Stimulated activated naive CD4-positive, alpha-beta T cell treated with Interleukin-2 at 50 U/mL for 16 hours (primary cell): Measurements from ENCODE around the gene RYR1.
"Not testable (repeated sequence)": the region's sequence is repeated elsewhere in the genome, so short reads cannot be mapped to it uniquely, and the experiment has no call there.

ENCODE experiments used
- DNase-seq: peaks from one replicate; lab custom pipeline; 2025; lab: John Stamatoyannopoulos, UW

The RYR1 gene

DNA sequence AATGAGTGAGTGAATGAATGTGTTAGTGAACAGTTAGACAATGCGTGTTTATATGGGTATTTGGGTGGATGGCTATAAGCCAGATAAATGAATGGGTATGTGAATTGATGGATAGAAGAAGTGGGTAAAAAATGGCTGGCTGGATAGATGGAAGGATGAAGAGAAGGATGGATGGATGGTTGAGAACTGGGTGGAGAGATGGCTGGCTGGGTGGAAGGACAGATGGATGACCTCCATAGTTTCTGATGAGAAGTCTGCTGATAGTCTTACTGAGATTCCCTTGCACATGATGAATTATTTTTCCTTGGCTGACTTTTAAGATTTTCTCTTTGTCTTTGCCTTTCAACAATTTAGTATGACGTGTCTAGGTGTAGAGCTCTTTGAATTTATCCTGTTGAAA is 57.4 kb downstream of the RYR1 start:
- DNase-seq = no peak

DNA sequence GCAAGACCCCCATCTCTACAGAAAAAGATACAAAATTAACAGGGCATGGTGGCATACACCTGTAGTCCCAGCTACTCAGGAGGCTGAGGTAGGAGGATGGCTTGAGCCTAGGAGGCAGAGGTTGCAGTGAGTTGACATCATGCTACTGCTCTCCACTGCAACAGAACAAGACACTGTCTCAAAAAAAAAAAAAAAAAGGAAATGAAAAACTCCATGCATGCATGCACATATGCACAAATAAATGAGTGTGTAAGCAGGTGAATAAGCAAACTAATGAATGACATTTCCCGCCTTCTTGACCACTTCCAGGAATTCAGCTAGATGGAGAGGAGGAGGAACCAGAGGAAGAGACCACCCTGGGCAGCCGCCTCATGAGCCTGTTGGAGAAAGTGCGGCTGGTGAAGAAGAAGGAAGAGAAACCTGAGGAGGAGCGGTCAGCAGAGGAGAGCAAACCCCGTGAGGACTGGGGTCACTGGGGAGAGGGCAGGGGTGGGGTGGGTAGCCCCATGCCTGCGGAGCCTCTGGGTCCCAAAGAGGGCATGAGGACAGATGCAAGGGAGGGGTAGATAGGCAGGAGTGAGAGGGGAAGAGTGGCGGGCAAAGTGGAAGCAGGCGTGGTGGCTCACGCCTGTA is 58.8 kb downstream of the RYR1 start:
- no peak for DNase-seq

DNA sequence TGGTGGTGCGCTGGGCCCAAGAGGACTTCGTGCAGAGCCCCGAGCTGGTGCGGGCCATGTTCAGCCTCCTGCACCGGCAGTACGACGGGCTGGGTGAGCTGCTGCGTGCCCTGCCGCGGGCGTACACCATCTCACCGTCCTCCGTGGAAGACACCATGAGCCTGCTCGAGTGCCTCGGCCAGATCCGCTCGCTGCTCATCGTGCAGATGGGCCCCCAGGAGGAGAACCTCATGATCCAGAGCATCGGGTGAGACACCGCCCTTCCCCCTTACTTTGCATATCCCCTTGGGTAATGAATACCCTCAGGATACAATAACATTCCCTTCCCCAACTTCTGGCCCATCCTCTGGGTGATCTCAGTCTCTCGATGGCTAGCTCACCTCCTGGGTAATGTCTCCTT is 60.9 kb downstream of the RYR1 start:
- DNase-seq = no peak

- DNase-seq = not testable (repeated sequence)
Observed at GRCh38 chr19:38495375-38495774, 61.9 kb downstream of the RYR1 start.

DNA sequence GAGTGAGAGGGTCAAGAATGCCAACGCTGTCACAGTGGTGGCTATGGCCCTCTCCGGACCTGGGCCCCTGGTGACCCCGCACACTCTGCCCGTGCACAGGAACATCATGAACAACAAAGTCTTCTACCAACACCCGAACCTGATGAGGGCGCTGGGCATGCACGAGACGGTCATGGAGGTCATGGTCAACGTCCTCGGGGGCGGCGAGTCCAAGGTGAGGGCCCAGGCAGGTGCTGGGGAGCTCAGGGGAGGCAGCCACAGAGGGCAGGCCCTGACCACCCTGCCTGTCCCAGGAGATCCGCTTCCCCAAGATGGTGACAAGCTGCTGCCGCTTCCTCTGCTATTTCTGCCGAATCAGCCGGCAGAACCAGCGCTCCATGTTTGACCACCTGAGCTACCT is 62.6 kb downstream of the RYR1 start:
- no peak for DNase-seq

- no peak for DNase-seq
Observed at GRCh38 chr19:38496603-38497487, 63.4 kb downstream of the RYR1 start.

DNA sequence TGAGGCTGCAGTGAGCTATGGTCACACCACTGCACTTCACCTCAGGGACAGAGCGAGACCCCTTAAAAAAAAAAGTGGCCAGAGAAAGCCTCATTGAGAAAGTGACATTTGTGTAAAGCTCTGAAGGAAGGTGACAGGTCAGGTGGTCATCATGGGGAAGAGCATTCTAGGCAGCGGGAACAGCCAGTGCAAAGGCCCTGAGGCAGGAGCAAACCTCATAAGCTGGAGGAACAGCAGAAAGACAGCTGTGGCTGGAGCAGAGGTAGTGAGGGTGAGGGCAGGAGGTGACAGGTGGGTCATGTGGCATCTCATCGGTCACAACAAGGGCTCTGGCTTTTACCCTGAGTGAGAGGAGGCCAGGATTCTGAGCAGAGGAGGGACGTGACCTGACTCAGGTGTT is 64.4 kb downstream of the RYR1 start:
- no peak for DNase-seq

GRCh38 chr19:38499532-38499931 is 66.0 kb downstream of the RYR1 start:
- no peak for DNase-seq

GRCh38 chr19:38500450-38500849 is 67.0 kb downstream of the RYR1 start:
- DNase-seq = no peak

- DNase-seq = no peak
Observed at GRCh38 chr19:38502410-38503076, 69.1 kb downstream of the RYR1 start.

GRCh38 chr19:38503077-38503410 is 69.6 kb downstream of the RYR1 start:
- DNase-seq = no peak

DNA sequence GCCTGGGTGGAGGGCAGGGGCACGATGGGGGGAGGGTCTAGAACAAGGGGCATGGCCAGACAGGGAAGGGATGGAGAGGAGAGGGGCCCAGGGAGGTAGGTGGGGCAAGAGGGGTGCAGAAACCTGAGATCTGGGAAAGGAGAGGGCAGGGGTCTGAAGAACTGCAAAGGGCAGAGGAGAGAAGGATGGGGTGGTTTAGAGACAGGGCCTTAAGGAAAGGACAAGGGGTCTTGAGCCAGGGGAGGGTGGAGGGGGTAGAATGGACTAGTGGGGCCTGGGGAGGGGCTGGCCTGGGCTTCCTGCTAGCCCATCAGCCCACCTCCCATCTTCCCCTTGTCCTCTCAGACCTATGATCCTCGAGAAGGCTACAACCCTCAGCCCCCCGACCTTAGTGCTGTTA is 72.5 kb downstream of the RYR1 start:
- DNase-seq = no peak

GRCh38 chr19:38506375-38506722 is 72.9 kb downstream of the RYR1 start:
- no peak for DNase-seq

DNA sequence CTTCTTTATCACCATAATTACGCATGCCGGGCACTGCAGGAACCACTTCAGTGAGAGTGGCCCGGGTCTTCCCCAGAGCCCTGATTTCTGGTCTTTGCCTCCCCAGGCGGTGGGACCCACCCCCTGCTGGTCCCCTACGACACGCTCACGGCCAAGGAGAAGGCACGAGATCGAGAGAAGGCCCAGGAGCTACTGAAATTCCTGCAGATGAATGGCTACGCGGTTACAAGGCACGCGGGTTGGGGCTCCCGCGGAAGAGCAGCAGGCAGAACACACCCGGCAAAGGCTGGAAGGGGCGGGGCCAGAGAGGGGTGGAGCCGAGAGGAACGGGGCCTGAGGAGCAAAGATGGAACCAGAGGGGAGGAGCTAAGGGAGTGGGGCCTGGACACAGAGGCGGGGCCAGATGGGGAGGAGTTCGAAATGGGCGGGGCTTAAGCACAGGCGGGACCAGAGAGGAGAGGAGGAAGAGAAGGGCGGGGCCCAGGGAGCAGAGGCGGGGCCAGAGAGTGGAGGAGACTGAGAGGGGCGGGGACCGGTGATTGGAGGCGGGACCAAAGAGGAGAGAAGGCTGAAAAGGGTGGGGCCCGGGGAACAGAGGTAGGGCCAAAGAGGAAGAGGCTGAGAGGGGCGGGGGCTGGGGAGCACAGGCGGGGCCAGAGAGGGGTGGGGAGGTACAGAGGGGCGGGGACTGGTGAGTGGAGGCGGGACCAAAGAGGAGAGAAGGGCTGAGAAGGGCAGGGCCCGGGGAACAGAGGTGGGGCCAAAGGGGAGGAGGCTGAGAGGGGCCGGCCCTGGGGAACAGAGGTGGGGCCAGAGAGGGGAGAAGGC is 73.4 kb downstream of the RYR1 start:
- peak; percentile 85 for DNase-seq

- no peak for DNase-seq
Observed at GRCh38 chr19:38507551-38508127, 74.1 kb downstream of the RYR1 start.

DNA sequence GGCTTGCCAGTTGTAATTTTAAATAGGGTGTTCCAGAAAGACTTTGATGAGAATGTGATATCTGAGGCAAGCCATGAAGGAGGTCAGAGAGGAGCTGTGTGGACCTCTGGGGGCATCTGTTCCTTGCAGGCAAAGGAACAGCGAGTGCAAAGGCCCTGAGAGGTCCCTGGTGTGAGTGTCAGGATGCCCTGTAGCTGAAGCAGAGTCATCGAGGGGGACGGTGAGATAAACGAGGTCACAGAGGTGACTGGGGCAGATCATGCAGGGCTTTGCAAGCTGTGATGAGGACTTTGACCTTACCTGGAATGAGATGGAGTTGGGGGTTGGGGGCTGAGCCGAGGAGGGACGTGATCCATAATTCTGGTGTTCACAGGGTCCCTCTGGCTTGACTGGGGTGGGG is 75.0 kb downstream of the RYR1 start:
- DNase-seq = no peak

DNA sequence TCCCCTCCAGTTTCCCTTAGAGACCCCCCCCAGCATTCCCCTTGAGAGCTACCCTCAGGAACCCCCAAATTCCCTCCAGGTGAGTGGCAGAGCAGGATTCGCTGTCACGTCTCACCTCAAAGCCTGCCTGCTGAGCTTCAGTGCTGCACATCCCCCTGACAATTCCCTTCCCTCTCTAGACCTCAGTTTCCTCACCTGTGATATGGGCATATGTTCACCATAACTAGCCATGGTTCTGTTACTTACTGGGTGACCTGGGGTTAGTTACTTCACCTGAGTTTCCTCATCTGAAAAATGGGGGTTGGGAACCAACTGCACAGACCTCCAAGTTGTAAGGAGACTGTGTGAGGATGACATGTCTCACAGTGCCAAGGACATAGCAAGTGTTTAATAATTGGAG is 75.5 kb downstream of the RYR1 start:
- DNase-seq = no peak

DNA sequence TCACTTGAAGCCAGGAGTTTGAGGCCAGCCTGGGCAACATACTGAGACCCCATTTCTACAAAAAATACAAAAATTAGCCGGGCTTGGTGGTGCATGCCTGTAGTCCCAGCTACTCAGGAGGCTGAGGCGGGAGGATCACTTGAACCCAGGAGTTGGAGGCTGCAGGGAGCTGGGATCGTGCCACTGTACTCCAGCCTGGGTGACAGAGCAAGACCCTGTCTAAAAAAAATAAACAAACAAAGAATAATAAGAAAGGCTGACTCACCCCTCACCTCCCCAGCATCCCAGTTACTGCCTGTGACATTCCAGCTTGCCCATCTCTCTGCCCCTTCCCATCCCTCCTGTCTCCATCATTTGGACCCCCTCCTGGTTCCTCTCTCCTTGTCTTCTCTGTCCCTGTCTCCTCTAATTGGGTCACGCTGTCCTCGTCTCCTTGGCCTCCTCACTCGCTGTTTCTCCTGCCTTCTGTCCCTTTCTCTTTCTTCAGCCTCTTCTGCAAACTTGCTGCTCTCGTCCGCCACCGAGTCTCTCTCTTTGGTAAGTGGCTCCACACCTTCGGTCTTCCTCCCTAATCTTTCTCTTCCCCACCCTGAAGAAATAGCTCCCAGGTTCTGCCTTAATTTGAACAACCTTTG is 77.7 kb downstream of the RYR1 start:
- DNase-seq = no peak

DNA sequence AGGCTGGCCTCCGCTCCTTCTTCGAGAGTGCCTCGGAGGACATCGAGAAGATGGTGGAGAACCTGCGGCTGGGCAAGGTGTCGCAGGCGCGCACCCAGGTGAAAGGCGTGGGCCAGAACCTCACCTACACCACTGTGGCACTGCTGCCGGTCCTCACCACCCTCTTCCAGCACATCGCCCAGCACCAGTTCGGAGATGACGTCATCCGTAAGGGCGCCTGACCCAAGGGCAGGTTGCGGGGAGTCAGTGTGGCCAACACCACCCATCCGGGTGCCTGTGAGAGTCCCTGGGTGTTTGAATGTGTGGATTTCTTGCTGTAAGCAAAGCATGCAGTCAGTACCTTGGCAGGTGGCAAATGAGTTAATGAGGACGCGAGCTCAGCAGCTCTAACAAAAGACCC is 78.8 kb downstream of the RYR1 start:
- DNase-seq = no peak

DNA sequence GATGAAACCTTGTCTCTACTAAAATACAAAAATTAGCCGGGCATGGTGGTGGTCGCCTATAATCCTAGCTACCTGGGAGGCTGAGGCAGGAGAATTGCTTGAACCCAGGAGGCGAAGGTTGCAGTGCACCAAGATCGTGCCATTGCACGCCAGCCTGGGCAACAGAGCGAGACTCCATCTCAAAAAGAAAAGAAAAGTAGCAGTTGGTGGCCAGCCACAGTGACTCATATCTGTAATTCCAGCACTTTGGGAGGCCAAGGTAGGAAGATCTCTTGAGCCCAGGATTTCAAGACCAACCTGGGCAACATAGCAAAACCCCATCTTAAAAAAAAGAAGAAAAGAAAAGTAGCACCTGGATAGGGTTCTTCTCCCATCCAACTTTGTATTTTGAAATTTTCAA is 79.7 kb downstream of the RYR1 start:
- not testable (repeated sequence) for DNase-seq

- DNase-seq = no peak
Observed at GRCh38 chr19:38513762-38514167, 80.3 kb downstream of the RYR1 start.
